HCT116 (cell line): ENCODE measurements around the gene ABCC1.

Experiments used
- CTCF ChIP-seq, 3 experiments: fragments of 200-600 bp in 1 of 3; sonication (generic) in 1 of 3; IDR thresholded peaks in 2 of 3; conservative IDR thresholded peaks in 1 of 3; 2 replicates each; pipeline ENCODE4 v1.5.1; 2012 to 2017; ENCODE audit warnings: low read depth in 2 of 3, low read length in 2 of 3, antibody characterized with exemption in 1 of 3, borderline replicate concordance in 1 of 3, control low read depth in 1 of 3, mild to moderate bottlenecking in 1 of 3, mixed read lengths in 1 of 3, mixed run types in 1 of 3, moderate library complexity in 1 of 3; ENCODE audit not compliant: insufficient read depth in 1 of 3
- EZH2 ChIP-seq: fragments of 200-600 bp; sonication (generic); IDR thresholded peaks from 2 replicates; pipeline ENCODE4 v1.6.1; 2017; ENCODE audit warnings: antibody characterized with exemption, mixed run types
- EZH2phosphoT487 ChIP-seq: fragments of 200-600 bp; IDR thresholded peaks from 2 replicates; pipeline ENCODE4 v1.6.1; 2018; ENCODE audit warnings: antibody characterized with exemption, borderline replicate concordance
- JUND ChIP-seq: IDR thresholded peaks from 2 replicates; pipeline ENCODE4 v1.6.1; 2012
- POLR2AphosphoS5 ChIP-seq: IDR thresholded peaks from 2 replicates; pipeline ENCODE4 v1.6.1; 2011; ENCODE audit warnings: mild to moderate bottlenecking, low read depth, low read length, moderate library complexity
- REST ChIP-seq: IDR thresholded peaks from 2 replicates; pipeline ENCODE4 v1.6.1; 2012; ENCODE audit warnings: low read depth
- SIN3A ChIP-seq: IDR thresholded peaks from 2 replicates; pipeline ENCODE4 v1.6.1; 2012; ENCODE audit warnings: low read depth
- SRF ChIP-seq: IDR thresholded peaks from 2 replicates; pipeline ENCODE4 v1.6.1; 2012; ENCODE audit warnings: low read depth

- TF ChIP-seq JUND (no peak), REST (no peak), SIN3A (no peak), CTCF (IDR thresholded peaks at IDR 0.05 in 2 of 3, conservative IDR thresholded peaks at IDR 0.05 in 1 of 3; ENCODE audit: borderline replicate concordance in 1 of 3, insufficient read depth in 1 of 3, low read depth in 2 of 3, low read length in 2 of 3) (no peak), SRF (no peak), EZH2phosphoT487 (no peak), POLR2AphosphoS5 (no peak), EZH2 (no peak)
Observed at GRCh38 chr16:15952265-15952711, 2.9 kb downstream of the ABCC1 start.
